NCI-H2171 (cell line): ENCODE results near the gene PALLD.

Experiments used
- DNase-seq: peaks from one replicate; lab custom pipeline; 2025; lab: John Stamatoyannopoulos, UW

The PALLD gene

GRCh38 chr4:168623011-168623410 lies 126.2 kb downstream of the PALLD start:
- DNase-seq, result no peak

- no peak for DNase-seq
Observed at GRCh38 chr4:168623484-168623883, 126.6 kb downstream of the PALLD start.

GRCh38 chr4:168628251-168628650 lies 131.4 kb downstream of the PALLD start:
- no peak for DNase-seq

GRCh38 chr4:168629566-168629965 lies 132.7 kb downstream of the PALLD start:
- DNase-seq, result peak; percentile 14

- DNase-seq, result no peak
Observed at GRCh38 chr4:168630445-168631187, 133.8 kb downstream of the PALLD start.

- DNase-seq, result peak; percentile 70
Observed at GRCh38 chr4:168631241-168632162, 134.7 kb downstream of the PALLD start.

- DNase-seq, result no peak
Observed at GRCh38 chr4:168632301-168632725, 135.5 kb downstream of the PALLD start.

- DNase-seq, result no peak
Observed at GRCh38 chr4:168633064-168633463, 136.2 kb downstream of the PALLD start.

- DNase-seq, result no peak
Observed at GRCh38 chr4:168633496-168633895, 136.6 kb downstream of the PALLD start.

- no peak for DNase-seq
Observed at GRCh38 chr4:168634276-168634802, 137.5 kb downstream of the PALLD start.

GRCh38 chr4:168636040-168636439 lies 139.2 kb downstream of the PALLD start:
- DNase-seq, result no peak

GRCh38 chr4:168636506-168637196 lies 139.8 kb downstream of the PALLD start:
- DNase-seq, result no peak

GRCh38 chr4:168637872-168638756 lies 141.3 kb downstream of the PALLD start:
- DNase-seq, result no peak

- DNase-seq, result no peak
Observed at GRCh38 chr4:168639914-168640313, 143.1 kb downstream of the PALLD start.

GRCh38 chr4:168641811-168642140 lies 144.9 kb downstream of the PALLD start:
- DNase-seq, result no peak

- no peak for DNase-seq
Observed at GRCh38 chr4:168642591-168642990, 145.7 kb downstream of the PALLD start.

- DNase-seq, result no peak
Observed at GRCh38 chr4:168643111-168643795, 146.4 kb downstream of the PALLD start.

- DNase-seq, result no peak
Observed at GRCh38 chr4:168643796-168644159, 146.9 kb downstream of the PALLD start.

- DNase-seq, result peak; percentile 81
Observed at GRCh38 chr4:168646001-168646768, 149.3 kb downstream of the PALLD start.
